Hippocampal formation (tissue), 2 donors: ENCODE data around the gene OXSR1.
"Not testable (repeated sequence)": the region's sequence is repeated elsewhere in the genome, so short reads cannot be mapped to it uniquely, and the experiment has no call there.

Experiments
- DNase-seq, 2 donors: peaks; one replicate each; lab custom pipeline; 2025; lab: John Stamatoyannopoulos, UW

Gene OXSR1

DNA sequence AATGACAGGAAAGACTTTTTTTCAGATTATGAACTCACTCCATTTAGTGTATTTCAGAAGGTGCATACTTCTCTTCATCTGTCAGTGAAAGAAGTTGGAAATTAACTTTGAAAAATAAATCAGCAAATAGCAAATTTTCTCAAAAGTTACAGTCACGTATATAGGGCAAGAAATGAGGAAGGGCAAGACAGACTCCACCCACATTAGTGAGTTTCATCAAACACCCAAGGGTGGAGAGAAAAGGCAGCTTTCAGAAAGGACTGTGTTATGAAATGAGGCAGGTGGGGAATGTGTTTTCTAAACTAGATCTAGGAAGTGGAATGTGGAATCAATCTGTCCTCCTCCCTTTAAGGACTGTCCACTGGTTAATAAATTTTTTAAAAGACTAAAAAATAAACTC is 103.2 kb downstream of the OXSR1 start:
- no peak for DNase-seq

DNA sequence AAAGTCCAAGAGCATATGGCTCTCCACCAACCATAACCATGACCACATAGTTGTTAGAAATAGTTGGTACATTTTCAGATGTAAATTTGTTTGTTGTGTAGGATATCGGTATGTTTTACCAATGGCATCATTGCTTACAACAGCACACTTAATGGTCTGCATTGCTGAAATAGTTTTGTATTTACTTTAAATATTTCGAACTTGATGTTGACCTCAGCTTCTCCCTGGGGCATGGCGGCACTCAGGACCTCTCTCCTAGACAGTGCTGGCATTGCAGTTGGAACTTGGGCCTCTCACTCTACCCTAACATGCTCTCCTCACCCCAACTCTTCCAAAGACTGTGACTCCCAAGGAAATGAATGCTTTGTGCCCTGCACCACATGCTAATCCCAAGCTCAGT is 105.3 kb downstream of the OXSR1 start:
- no peak for DNase-seq

DNA sequence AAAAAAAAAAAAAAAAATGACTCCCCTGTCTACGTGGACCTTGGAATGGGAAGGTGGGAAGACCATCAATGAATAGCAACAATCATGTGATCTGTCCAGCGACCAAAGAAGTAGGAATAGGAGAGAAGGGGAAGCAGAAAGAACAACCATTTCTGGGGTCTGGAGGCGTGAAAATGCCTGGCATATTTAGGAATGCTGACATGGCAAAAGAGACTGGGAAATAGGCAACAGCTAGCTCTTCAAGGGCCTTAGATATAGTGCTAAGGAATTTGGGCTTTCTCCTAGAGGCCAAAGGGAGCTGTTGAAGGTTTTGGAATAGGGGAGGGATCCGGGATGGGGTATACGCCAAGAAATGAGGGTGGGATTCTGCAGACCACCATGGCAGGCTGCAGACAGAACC is 106.2 kb downstream of the OXSR1 start:
- no peak for DNase-seq

DNA sequence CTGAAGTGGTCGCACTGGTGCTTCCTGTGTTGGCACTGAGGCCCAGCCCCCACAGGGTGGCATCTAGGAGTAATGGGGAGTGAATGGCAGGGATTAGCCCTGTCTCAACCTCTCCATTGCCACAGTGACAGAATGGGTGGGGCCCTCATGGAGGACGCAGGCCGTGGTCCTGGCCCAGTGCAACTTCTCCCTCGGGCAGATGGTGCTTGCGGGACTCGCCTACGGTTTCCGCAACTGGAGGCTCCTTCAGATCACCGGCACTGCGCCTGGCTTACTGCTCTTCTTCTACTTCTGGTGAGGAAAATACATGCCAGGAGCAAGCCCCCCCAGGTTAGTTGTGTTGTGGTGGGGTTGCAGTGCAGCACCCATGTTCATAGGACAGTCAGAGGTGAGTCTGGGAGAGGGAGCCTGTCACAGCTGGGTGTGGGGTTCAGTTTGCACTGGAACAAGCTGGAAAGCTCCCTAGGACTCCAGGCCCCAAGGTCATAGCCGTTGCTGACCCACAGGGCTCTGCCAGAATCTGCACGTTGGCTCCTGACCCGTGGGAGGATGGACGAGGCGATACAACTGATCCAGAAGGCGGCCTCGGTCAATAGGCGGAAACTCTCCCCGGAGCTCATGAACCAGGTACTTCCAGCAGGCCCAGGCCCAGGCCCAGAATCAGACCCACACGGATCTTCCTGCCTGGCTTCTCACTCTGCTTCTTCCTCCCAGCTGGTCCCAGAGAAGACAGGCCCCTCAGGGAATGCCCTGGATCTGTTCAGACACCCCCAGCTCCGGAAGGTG is 109.7 kb downstream of the OXSR1 start:
- no peak for DNase-seq

DNA sequence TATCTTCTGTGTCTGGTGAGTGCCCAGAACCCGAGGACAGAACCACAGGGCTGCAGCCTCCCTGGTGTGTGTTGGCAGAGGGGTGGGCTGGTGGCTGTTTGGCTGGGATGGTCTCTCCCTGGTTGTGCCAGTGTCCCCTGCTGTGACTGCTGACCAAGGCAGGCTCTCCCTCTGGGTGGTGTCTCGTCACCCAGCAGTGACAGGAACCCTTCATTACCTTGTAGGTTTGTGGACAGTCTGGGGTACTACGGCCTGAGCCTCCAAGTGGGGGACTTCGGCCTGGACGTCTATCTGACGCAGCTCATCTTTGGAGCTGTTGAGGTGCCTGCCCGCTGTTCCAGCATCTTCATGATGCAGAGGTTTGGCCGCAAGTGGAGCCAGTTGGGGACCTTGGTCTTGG is 110.3 kb downstream of the OXSR1 start:
- DNase-seq = no peak

DNA sequence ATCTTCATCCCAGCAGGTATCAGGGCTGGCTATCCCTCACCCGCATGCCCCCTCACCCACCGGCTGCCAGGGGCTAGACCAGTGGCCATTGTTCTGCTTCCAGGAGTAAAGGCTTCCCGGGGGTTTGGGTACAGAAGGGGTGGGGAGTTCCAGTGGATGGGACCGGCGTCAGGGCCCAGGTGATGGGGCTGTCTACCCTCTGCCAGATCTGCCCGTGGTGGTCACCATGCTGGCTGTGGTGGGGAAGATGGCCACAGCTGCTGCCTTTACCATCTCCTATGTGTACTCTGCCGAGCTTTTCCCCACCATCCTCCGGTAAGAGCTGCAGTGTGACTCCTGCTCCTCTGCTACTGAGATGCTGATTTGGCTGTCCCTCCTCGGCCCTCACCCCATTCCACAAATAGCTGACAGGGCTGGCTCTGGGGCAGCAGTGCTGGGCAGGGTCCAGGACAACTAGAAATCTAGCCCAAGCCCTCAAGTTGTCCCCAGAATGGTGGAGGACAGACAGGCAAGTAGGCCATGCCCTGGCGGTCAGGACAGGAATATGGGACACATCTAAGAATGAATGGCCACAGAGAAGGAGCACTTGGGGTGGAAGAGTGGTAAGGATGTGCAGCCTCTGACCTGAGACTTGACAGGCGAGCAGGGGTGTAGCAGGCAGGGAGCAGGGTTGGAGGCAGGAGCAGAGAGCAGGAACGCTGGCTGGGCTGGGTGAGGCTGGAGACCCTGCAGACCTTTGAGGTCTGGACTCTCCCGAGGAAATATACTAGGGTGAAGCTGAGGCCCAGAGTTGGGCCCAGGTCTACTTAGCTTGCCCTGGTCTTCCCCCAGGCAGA is 111.0 kb downstream of the OXSR1 start:
- no peak for DNase-seq

DNA sequence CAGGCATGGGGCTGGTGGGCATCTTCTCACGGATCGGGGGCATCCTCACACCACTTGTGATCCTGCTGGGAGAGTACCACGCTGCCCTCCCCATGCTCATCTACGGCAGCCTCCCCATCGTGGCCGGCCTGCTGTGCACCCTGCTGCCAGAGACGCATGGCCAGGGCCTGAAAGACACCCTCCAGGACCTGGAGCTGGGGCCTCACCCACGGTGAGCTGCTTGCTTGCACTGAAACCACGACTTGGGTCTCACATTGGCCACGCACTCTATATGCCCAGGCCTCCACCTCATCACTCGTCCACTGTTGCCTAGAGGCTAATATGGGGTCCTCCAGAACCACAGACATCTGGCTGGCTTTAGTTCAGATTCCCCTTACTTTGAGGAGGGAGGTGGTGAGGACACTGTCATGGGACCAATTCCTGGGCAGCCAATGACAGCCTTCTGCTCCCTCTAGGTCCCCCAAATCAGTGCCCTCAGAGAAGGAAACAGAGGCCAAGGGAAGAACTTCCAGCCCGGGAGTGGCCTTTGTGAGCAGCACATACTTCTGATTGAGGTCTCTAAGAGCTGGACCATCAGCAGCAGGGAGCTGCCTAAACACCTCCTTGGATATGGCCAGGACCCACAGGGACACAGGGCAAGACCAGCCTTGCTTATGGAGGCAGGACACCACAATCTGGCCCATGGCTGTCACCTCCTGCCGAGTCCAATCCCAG is 111.7 kb downstream of the OXSR1 start:
- DNase-seq = no peak

DNA sequence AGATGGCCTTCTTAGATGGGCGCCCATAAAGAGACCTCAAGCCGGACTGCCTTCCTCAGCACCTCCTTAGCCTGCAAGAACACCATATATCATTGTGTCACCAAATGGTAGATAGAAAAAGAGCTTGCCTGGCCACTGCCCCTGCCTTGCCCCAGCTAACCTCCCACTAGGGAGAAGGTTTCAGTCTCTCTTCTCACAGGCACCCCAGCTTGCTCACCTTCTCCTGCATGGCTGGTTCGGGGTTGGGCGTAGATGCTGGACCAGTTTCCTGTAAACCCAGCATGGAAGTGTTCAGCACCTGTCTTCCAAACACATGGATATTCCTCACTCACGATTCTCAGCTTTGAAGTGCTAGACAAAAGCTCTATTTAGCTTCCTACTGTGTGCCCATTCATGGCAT is 113.5 kb downstream of the OXSR1 start:
- no peak for DNase-seq

DNA sequence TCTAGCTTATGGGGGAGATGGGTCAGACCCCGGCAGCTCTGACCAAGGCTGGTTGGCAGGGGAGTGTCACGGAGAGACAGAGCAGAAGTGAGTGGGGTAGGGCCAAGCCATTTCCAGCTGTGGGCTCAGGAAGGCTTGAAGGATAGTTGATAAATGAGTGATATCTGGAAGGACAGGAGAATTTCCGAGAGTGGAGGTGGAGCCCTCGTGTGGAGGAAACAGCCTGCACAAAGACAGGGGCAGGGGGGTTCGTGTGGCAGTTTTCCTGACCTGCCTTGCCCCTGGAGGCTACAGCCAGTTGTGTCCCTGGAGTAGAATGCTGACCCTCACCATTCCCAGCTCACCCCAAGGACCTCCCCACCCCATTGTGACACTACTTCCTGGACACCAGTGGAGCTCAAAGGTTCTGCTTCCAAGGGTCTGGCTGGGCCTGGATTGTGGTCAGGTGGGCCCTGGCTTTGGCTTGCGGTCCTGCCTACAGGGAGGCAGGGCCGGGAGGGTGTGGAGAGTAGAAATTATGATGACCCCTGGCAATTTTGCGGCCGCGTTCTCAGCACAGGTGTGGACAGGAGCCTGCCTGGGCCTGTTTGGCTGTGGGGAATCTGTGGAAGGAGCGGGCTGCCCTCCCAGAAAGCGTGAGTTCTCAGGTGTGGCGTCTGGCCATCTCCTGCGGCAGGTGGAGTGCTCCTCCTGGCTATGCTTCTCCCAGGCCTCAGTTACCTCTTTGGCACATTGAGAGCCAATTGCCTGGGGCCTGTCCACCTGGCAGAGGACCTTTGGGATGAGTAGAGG is 116.8 kb downstream of the OXSR1 start, which contains the start of gene SLC22A14:
Gene SLC22A14 (plus strand): TSS at position 400 of the 792 bp plus-strand sequence. CDS start 23,733 bp downstream, outside the sequence.
- DNase-seq = no peak

DNA sequence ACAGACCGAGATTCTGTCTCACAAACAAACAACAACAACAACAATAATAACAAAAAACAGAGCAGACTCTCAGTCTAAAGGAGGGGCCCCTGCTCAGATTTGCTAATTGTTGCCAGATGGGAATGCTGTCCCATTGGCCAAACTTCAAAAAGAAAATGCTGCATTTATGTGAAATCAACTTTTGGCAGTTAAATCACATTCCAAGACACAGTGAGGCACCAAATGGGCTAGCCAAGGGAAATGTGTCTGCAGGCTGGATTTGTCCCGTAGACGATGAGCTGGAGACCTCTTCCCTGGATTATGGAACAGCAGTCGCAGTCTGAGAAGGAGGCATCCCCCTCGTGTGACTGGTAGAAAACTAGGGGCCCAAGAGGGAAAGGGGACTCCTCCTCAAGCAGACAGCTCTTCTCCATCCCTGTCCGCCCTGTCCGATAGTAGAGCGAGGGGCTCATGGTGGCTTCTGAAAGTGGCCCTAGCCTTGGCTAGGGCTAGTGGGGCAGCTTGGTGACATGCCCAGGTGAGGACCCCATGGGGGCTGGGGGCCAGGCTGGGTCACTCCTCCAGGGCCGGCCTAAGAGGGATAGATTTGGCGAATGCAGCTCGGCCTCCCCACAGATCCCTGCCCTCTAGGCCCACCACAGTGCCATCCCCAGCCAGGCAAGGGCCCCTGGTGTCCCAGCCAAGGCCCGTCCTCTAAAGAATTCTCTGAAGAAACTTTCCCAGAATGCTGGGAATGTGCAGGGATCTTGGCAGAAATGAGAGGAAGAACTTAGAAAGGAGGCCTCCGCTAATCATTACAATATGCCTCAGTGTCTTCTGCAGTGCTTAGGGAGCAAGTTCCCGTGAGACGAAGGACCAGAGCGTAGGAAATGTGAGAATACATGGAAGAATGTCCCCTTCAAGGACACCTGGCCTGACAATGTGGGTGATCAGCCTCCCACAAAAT is 118.7 kb downstream of the OXSR1 start:
- no peak for DNase-seq

DNA sequence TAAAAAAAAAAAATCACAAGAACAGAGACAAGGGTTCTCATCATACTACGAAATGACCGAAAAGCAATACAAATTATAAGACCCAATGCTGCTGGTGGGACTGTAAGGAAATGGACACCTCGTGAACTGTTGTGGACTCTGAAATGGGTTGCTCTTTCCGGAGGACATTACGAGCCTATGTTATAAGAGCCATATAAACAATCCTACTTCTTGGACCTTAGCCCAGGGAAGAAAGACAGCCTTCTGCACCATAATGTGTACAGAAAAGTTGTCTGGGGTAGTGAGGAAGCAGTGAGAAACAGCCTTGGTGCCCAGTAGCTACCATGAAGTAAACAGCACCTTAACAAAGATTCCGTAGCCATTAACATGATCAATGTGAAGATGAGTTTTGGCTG is 119.4 kb downstream of the OXSR1 start:
- no peak for DNase-seq

DNA sequence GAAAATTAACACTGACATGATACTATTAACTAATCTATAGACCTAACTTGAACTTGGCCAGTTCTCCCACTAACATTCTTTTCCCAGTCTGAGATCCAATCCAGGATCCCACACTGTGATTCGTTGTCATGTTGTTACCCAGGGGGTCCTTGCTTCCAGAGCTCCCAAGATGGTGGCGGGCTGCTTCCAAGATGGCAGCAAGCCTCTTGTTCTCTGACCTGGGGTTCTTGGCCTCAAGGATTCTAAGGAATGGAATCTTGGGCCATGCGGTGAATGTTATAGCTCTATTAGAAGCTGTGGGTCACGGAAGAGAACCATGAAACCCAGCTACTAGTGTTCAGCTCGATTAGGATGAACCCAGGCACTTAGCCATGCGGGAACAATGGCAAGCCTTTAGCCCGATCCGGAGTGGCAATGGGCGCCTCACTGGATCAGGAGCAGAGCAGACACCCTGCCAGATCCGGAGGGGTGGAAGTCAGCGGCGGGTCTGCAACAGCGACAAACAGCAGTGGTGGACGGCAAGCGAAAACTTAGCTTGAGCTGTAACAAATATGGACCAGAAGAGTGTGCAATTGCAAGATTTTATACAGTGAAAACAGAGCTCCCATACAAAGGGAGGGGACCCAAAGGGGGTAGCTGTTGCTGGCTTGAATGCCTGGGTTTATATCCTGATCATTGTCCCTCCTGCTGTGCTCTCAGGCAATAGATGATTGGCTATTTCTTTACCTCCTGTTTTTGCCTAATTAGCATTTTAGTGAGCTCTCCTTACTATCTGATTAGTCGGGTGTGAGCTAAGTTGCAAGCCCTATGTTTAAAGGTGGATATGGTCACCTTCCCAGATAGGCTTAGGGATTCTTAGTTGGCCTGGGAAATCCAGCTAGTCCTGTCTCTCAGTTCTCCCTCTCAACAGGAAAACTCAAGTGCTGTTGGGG is 124.2 kb downstream of the OXSR1 start:
- not testable (repeated sequence) for DNase-seq

DNA sequence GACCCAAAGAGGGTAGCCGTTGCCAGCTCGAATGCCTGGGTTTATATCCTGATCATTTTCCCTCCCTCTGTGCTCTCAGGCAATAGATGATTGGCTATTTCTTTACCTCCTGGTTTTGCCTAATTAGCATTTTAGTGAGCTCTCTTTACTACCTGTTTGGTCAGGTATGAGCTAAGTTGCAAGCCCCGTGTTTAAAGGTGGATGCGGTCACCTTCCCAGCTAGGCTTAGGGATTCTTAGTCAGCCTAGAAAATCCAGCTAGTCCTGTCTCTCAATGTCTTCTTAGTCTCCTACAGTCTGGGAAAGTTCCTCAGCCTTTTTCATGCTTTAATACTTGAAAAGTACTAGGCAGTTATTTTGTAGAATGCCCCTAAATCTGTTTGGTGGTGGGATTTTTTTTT is 131.7 kb downstream of the OXSR1 start:
- DNase-seq = not testable (repeated sequence)

DNA sequence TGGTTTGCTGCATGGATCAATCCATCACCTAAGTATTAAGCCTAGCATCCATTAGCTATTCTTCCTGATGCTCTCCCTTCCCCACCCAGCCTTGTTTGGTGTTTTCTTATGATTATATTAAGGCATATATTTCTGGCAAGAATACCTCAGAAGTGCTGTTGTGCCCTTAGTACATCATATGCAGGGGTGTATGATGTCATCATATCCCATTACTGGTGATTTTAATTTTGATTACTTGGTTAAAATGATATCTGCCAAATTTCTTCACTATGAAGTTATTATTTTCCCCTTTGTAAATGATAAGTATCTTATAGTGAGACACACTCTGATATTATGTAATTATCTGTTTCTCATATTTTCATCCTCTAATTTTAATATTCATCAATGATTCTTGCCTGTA is 132.2 kb downstream of the OXSR1 start:
- DNase-seq = no peak

DNA sequence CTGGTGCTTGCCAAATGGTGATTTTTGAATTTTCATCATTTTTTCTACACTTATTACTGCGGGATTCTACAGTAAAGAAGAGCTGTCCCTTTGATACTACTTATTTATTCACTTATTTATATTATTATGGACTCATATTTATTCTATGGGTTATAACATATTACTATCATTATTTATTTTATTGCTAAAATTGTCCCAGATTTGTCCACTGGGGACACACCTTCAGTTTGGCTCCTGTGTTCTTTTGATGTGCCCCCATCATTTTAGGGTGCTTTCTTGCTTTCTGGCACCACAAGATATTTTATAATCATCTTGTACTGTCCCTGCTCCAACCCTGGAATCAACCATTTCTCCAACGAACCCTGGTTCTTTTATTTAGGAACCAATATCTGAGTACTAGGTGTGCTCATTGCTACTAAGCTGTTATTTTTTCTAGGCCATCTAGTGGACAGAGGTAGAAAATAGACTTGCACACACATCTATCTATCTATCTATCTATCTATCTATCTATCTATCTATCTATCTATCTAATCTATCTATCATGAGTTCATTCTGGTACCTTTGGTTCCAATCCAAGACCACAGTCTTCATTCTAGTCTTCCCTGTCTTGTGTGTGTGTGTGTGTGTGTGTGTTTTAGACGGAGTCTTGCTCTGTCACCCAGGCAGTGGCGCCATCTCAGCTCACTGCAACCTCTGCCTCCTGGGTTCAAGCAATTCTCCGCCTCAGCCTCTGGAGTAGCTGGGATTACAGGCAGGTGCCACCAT is 132.8 kb downstream of the OXSR1 start:
- DNase-seq = no peak
